Mesothelial cell of epicardium (in vitro differentiated cells): ENCODE results near the gene SOX15. TPM values are rescaled to one million over a fixed set of nuclear protein-coding genes. Genes with fewer than 3 reads are reported as not detected.

ENCODE experiments used
- DNase-seq, 2 experiments: peaks; one replicate each; pipeline ENCODE4 v3.0.0; 2021; ENCODE audit warnings: low spot score in 2 of 2; ENCODE audit not compliant: unreplicated experiment in 2 of 2
- H3K27ac Mint-ChIP-seq: 2 replicates; pipeline ENCODE4 v1.8.0; 2021; ENCODE audit warnings: mixed read lengths
- H3K27me3 Mint-ChIP-seq: 2 replicates; pipeline ENCODE4 v1.8.0; 2021; ENCODE audit warnings: low read depth, mixed read lengths
- H3K36me3 Mint-ChIP-seq: 2 replicates; pipeline ENCODE4 v1.8.0; 2021; ENCODE audit warnings: mixed read lengths
- H3K4me1 Mint-ChIP-seq: 2 replicates; pipeline ENCODE4 v1.8.0; 2021; ENCODE audit warnings: mixed read lengths
- H3K4me3 Mint-ChIP-seq: 2 replicates; pipeline ENCODE4 v1.8.0; 2021; ENCODE audit warnings: mild to moderate bottlenecking, moderate library complexity, mixed read lengths
- H3K9me3 Mint-ChIP-seq: 2 replicates; pipeline ENCODE4 v1.8.0; 2021; ENCODE audit warnings: mixed read lengths
- CTCF ChIP-seq: fragments of 200-600 bp; sonication (generic); IDR thresholded peaks from one replicate; pipeline ENCODE4 v1.5.0; 2021; ENCODE audit warnings: antibody characterized with exemption; ENCODE audit not compliant: unreplicated experiment
- total RNA-seq: library from RNA; stranded (reverse); gene quantifications from 3 replicates; pipeline ENCODE4 v1.2.1, GENCODE V29; 2021

The SOX15 gene
- total RNA-seq, 1 donor from 2014 or later = 2.3 TPM

GRCh38 chr17:7555320-7555948 lies 34.5 kb downstream of the SOX15 start:
- no peak for DNase-seq
- Mint-ChIP-seq H3K36me3 (no peaks in the 10 kb centered on the region), H3K27me3 (no peaks in the 10 kb centered on the region), H3K4me1 (peaks cover 35% of the 10 kb centered on the region), H3K4me3 (no peak overlapping the region), H3K9me3 (no peaks in the 10 kb centered on the region), H3K27ac (no peak overlapping the region)
- no peak for TF ChIP-seq CTCF

- H3K9me3 Mint-ChIP-seq = no peaks in the 10 kb centered on the region
- no peaks in the 10 kb centered on the region for H3K27me3 Mint-ChIP-seq
- H3K36me3 Mint-ChIP-seq = no peaks in the 10 kb centered on the region
- H3K4me3 Mint-ChIP-seq = no peak overlapping the region
- no peak overlapping the region for H3K27ac Mint-ChIP-seq
- peaks cover 20% of the 10 kb centered on the region for H3K4me1 Mint-ChIP-seq
- no peak for DNase-seq
- no peak for TF ChIP-seq CTCF
These were observed 36.5 kb downstream of the SOX15 start for GRCh38 chr17:7553356-7553755.

GRCh38 chr17:7552621-7553051 lies 37.3 kb downstream of the SOX15 start:
- Mint-ChIP-seq H3K27ac (no peak overlapping the region), H3K36me3 (no peaks in the 10 kb centered on the region), H3K4me1 (peaks cover 16% of the 10 kb centered on the region), H3K4me3 (no peak overlapping the region), H3K9me3 (no peaks in the 10 kb centered on the region), H3K27me3 (no peaks in the 10 kb centered on the region)
- no peak for TF ChIP-seq CTCF
- DNase-seq = no peak

GRCh38 chr17:7551396-7551795 lies 38.5 kb downstream of the SOX15 start:
- Mint-ChIP-seq H3K4me1 (peaks cover 13% of the 10 kb centered on the region), H3K27ac (no peak overlapping the region)
- no peak for DNase-seq

GRCh38 chr17:7550344-7550743 lies 39.5 kb downstream of the SOX15 start:
- Mint-ChIP-seq H3K36me3 (no peaks in the 10 kb centered on the region), H3K4me3 (peak overlapping the region; percentile 58), H3K27me3 (no peaks in the 10 kb centered on the region), H3K27ac (no peak overlapping the region), H3K9me3 (no peaks in the 10 kb centered on the region), H3K4me1 (peaks cover 9% of the 10 kb centered on the region)
- no peak for TF ChIP-seq CTCF
- DNase-seq = no peak

More at GRCh38 chr17:7551396-7551795, 38.5 kb downstream of the SOX15 start:
- H3K36me3 Mint-ChIP-seq = no peaks in the 10 kb centered on the region
- no peaks in the 10 kb centered on the region for H3K9me3 Mint-ChIP-seq
- H3K4me3 Mint-ChIP-seq = no peak overlapping the region
- no peak for TF ChIP-seq CTCF
- H3K27me3 Mint-ChIP-seq = no peaks in the 10 kb centered on the region
